OCI-LY7 (cell line): ENCODE results near the gene PLEKHH1.

Experiments
- CTCF ChIP-seq: fragments of 200-600 bp; sonication (generic); conservative IDR thresholded peaks from 2 replicates; pipeline ENCODE4 v1.5.1; 2014; ENCODE audit warnings: mild to moderate bottlenecking, antibody characterized with exemption, low read length, moderate library complexity, mixed read lengths
- EZH2phosphoT487 ChIP-seq: fragments of 200-600 bp; sonication (generic); IDR thresholded peaks from 2 replicates; pipeline ENCODE4 v1.6.1; 2018; ENCODE audit warnings: low read depth, borderline replicate concordance, mild to moderate bottlenecking, mixed run types, antibody characterized with exemption, low read length, moderate library complexity, mixed read lengths

- TF ChIP-seq CTCF (no peak), EZH2phosphoT487 (no peak)
Observed at GRCh38 chr14:67528276-67528675, 4.8 kb upstream of the PLEKHH1 start.
